HG03432 (cell line): ENCODE data around the gene FAM168A.
A peak's percentile ranks its signal among the peaks of the same experiment; 100 is the strongest.

Experiments
- ATAC-seq: cut with Tn5 transposase; IDR thresholded peaks from one replicate; pipeline ENCODE4 v1.9.1; 2021; ENCODE audit warnings: mild to moderate bottlenecking, moderate library complexity; ENCODE audit not compliant: unreplicated experiment

Gene FAM168A

GRCh38 chr11:73393011-73393380 is 204.9 kb downstream of the FAM168A start:
- ATAC-seq = no peak

- no peak for ATAC-seq
These were observed 205.6 kb downstream of the FAM168A start for GRCh38 chr11:73392108-73393010.

DNA sequence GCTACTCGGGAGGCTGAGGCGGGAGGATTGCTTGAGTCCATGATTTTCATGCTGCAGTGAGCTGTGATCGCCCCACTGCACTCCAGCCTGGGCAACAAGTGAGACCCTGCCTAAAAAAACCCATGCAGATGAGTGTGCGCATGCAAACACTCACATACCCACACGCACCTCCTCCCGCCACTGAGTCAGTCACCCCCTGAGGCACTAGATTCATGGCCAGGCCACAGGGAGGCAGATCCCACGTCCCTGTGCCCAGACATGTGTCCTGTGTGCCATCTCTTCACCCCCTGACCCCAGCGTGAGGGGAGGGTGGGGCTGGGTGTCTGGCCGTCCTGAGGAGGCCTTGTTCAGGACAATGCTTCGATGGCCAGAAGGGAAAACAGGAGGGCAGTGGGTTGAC is 206.2 kb downstream of the FAM168A start:
- no peak for ATAC-seq

DNA sequence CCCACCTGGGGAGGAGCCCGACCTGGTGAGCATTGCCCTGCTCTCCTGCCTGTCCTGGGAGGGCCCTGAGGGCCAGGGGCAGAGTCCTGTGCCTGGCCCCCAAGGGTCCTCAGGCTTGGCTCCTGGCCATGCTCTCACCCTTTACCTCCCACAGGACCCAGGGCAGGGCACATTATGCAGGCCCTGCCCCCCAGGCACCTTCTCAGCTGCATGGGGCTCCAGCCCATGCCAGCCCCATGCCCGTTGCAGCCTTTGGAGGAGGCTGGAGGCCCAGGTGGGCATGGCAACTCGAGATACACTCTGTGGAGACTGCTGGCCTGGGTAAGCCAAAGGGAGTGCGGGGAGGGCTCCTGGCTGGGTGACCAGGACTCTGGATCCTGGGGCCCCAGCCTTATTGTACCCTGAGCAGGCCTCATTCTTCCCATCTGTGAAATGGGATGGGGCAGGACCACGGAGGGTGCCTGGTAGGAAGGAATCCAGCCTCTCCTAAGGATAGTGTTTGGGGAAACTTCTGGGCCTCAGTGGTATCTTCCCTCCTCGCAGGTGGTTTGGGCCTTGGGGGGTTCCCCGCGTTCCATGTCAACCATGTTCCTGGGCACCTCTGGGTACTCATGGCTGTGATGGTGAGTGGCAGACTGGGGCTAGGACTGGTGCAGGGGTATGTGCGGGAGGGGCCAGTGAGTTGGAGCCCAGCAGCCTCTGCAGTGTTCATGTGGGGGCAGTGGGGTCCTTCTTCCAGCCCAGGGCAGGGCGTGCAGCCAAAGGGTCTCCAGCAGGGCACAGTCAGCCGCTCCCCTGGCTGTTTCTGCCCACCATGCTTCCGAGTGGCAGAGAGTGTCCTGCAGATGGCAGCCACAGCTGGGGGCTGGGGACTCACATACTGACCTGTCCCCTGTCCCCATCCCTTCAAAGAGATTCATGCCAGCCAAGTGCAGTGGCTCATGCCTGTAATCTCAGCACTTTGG is 207.0 kb downstream of the FAM168A start:
- no peak for ATAC-seq

GRCh38 chr11:73389916-73390315 is 208.0 kb downstream of the FAM168A start:
- ATAC-seq = no peak

- no peak for ATAC-seq
These were observed 208.8 kb downstream of the FAM168A start for GRCh38 chr11:73389134-73389525.

GRCh38 chr11:73388265-73389133 is 209.4 kb downstream of the FAM168A start:
- ATAC-seq = no peak

- no peak for ATAC-seq
These were observed 210.2 kb downstream of the FAM168A start for GRCh38 chr11:73387594-73388264.

- no peak for ATAC-seq
These were observed 211.4 kb downstream of the FAM168A start for GRCh38 chr11:73386546-73386945.

GRCh38 chr11:73386016-73386415 is 211.9 kb downstream of the FAM168A start:
- peak; percentile 30 for ATAC-seq

- ATAC-seq = peak; percentile 48
These were observed 212.8 kb downstream of the FAM168A start for GRCh38 chr11:73384872-73385689.

DNA sequence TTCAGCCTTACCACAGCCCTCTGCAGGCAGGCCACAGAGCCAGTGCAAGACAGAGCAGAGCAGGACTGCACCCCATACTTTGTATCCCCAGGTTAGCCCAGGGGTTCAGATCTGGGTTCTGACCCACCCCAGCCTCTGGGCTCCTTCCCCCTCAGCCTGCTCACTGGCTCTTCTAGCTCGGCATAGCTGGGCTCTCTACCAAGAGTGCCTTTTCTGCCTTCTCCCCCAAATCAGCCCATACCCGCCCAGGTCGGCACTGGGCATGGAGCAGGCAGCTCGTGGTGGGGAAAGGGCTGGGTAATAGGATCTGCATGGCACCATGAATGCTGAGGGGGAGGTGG is 213.4 kb downstream of the FAM168A start:
- no peak for ATAC-seq

DNA sequence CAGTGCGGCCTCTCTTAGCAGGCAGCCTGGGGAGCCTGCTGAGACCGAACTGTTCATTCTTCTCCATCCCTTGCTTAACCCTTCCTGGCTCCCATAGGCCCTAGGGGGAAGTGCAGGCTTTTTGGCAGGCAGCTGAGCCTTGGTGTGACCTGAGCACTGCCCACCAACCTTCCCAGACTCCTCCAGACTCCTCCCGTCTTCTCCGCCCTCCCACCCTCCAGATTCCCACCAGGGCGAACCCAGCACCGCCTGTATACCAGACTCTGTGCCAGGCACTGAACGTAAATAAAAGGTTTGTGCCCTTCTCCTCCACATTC is 213.8 kb downstream of the FAM168A start:
- no peak for ATAC-seq

DNA sequence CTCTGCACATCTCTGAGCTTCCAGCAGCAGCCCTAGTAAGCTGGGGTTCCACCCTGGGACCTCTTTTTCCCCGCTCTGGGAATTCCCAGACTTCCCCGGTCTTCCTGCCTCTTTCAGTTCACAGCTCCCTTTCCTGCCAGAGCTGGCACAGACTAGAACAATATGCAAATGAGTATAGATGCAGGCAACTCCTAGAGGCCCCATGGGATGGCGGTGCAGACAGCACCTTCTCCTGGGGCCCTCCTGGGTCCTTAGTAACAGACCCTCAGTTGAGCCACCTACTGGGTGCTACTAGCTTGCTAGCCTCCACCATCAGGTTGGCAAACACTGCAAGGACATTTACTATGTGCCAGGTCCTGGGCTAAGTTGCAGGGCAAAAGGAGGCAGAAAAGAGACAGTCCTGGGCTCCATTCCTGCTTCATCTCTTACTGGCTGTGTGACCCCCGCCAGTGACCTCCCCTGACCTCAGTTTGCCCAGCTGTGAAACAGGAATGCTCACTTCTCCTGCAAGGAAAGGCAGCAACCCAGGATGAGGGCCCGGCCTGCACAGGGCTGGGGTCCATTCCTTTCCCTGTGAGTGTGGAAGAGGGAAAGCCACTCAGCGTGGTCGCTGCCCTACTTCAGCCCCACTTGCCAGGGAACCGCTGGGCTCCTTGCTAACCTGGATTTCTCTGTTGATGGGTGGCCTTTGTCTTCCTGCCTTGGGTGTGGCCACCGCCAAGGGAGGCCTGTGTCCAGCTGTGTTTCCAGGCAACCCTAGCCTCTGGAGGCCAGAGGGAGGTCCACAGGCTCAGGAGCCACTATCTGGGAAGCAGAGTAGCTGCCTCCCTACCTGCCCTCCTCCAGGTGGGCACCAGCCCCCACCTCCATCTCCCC is 214.4 kb downstream of the FAM168A start:
- ATAC-seq = peak; percentile 24

- no peak for ATAC-seq
These were observed 215.2 kb downstream of the FAM168A start for GRCh38 chr11:73382747-73383146.

DNA sequence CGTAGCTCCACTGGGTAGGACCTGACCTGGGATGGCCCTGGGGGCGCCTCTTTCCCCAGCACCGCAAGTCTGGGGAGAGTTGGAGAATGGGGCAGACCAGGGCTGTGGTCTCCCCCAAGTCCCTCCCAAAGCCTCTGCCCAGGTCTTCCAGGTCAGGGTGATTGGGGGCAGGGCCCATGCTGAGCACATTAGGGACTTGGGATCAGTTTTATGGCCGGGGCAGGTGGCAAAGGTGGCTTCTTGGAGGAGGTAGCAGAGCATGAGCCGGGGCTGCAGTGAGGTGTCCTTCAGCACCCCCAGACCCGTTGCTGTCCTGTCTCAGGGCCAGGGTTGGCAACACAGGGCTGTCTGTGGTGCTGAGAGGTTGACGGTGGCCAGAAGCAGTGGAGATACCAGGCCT is 215.7 kb downstream of the FAM168A start:
- ATAC-seq = no peak

GRCh38 chr11:73381589-73381988 is 216.3 kb downstream of the FAM168A start:
- ATAC-seq = no peak

DNA sequence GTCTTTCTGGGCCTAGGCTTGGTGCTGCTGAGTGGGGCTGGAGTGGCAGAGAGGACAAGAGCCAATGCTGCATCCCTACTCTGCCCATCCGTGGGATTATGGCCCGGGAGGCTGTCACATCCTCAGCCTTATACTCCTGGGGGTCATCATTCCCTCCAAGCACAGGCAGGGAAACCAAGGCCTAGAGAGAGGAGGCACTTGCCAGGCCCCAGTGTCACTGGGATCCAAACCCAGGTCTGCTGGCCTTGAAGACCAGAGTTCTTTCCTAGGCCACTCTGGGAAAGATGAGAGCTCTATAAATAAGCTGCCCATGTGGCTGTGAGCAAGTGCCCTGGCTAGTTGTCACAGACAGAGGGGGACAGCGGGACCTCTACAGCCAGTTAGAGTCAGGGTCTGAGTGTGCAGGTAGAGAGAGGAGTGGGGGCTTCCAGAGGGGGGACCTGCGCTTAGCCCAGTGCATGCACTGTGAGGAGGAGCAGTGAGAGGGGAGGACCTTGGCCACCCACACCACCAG is 217.0 kb downstream of the FAM168A start:
- ATAC-seq = no peak
